ENCODE results near the gene NCAN.

Gene NCAN

DNA sequence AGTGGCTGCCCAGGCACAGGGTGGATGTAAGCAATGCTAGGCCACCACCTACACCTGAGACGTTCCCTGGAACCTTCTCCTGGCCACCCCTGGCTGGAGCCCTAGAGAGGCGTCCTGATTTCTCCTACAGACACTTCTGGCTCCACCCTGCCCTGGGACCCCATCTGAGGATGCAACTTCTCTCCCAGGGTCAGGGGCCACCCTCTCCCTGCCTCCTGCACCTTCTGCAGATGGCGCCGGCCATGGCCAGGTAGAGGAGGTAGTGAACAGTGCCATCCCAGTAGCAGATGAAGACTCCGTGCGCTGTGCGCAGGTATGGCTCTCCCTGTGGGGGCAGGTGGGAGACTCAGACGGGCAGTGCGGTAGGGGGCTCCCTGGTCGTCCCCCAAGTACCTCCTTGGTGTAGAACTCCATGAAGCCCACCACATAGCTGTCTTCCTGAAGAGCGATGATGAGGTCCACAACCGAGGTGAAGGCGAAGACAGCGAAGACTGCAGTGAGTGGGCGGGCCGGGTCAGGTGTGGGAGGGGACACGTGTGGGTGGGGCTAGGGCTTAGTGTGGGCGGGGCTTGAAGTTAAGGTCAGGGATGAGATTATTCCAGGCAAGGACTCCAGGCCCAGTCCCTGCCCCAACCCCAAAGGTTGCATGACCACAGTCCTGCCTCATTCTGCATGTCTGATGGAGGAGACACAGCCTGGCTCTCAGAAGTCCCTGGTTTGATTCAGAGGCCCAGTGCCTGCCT lies 58.4 kb downstream of the NCAN start:
- TF ChIP-seq, protein P1, sequence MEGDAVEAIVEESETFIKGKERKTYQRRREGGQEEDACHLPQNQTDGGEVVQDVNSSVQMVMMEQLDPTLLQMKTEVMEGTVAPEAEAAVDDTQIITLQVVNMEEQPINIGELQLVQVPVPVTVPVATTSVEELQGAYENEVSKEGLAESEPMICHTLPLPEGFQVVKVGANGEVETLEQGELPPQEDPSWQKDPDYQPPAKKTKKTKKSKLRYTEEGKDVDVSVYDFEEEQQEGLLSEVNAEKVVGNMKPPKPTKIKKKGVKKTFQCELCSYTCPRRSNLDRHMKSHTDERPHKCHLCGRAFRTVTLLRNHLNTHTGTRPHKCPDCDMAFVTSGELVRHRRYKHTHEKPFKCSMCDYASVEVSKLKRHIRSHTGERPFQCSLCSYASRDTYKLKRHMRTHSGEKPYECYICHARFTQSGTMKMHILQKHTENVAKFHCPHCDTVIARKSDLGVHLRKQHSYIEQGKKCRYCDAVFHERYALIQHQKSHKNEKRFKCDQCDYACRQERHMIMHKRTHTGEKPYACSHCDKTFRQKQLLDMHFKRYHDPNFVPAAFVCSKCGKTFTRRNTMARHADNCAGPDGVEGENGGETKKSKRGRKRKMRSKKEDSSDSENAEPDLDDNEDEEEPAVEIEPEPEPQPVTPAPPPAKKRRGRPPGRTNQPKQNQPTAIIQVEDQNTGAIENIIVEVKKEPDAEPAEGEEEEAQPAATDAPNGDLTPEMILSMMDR (IDR thresholded peaks at IDR 0.05; ENCODE audit: control insufficient read depth, extremely low read depth, insufficient read depth) = no peak
- no peak for DNase-seq (ENCODE audit: low read depth)
- H3K4me3 ChIP-seq (ENCODE audit: low read depth, low read length) = no peak overlapping the region

DNA sequence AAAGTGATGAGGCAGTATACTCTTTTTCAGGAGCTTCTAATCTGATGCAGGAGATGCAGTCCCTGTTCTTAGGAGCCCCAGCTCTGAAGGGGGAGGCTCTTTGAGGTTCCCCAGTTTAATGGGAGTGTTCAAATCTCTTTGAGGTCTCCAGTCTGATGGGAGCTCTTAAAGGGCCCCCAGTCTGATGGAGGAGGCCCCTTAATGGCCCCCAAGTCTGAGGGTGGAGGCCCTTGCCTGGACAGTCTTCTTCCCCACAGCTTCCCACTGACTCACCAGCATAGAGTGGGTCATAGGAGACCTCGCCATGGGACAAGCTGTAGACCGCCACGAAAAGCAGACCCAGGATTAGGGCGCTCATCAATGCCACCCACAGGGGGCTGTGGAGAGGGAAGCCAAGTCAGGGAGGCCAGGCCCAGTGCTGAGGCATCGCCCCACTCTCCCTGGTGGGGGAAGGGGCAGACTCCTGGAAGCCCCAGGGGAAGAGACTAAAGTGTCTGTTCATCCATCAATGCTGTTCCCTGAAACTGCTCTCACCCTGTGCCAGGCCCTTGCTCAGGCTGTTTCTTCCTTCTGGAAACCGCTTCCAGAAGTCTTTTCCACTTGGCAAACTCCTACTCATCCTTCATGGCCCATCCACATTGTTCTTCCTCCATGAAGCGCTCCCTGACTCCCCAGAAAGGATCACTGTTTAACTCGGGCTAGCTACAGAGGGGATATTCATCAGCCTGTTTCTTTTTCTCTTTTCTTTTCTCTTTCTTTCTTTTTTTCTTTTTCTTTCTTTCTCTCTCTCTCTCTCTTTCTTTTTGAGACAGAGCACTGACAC lies 59.2 kb downstream of the NCAN start:
- no peak for DNase-seq (ENCODE audit: low read depth)
- no peak overlapping the region for H3K4me3 ChIP-seq (ENCODE audit: low read depth, low read length)
- TF ChIP-seq, protein P1 (IDR thresholded peaks at IDR 0.05; ENCODE audit: control insufficient read depth, extremely low read depth, insufficient read depth) = no peak

DNA sequence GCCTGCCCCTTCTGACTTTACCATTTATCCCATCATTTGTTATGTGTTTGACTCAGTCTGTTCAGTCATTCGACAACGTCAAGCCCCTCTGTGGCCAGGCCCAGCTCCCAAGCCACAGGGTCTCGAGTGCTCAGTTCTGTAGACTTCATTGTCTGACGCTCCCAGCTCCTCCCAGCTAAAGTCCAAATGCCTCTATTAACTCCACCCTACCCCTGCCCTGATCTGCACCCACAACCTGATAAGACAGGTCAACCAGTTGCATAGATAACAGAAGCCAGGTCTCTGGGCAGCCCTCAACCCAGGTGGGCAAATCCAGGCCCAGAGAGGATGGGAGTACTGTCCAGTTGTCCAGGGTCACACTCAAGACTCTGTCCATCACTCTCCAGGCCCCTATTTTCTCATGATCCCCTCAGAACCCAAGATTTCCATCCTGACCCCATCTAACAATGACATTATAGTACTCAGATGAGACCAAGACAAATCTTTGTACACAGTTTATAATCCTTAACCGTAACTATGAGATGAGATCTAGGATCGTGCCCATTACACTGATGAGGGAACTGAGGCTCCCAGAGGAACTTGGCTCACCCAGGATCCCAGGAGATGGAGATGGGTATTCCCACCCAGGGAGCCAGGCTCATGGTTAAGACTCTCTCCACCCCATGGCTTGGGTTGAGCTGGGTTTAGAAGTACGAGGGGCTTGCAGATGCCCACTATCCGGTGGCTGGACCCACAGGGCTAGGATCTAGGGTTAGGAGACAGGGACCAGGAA lies 60.3 kb downstream of the NCAN start:
- DNase-seq (ENCODE audit: low read depth) = no peak
- TF ChIP-seq, protein P1 (IDR thresholded peaks at IDR 0.05; ENCODE audit: control insufficient read depth, extremely low read depth, insufficient read depth) = no peak
- no peak overlapping the region for H3K4me3 ChIP-seq (ENCODE audit: low read depth, low read length)

DNA sequence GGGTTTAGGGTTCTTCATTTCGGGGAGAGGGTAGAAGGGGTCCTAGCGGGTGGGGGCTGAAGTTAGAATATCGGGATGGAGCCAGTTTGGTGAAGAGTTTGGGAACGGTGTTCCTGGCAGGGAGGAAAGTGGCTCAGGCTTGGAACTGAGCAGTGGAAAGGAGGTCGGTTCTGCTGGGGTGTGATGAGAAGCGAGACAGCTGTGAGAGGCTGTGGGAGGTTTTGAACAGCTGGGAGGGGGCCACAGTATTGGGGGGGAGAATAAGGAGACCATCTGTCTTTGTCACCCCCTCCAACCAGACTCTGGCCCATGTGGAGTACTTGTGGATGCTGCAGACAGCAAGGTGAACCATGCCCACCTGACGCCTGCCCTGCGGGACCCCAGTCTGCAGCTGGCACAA lies 62.4 kb downstream of the NCAN start:
- TF ChIP-seq, protein P1 (IDR thresholded peaks at IDR 0.05; ENCODE audit: control insufficient read depth, extremely low read depth, insufficient read depth) = no peak
- no peak overlapping the region for H3K4me3 ChIP-seq (ENCODE audit: low read depth, low read length)
- DNase-seq (ENCODE audit: low read depth) = no peak

DNA sequence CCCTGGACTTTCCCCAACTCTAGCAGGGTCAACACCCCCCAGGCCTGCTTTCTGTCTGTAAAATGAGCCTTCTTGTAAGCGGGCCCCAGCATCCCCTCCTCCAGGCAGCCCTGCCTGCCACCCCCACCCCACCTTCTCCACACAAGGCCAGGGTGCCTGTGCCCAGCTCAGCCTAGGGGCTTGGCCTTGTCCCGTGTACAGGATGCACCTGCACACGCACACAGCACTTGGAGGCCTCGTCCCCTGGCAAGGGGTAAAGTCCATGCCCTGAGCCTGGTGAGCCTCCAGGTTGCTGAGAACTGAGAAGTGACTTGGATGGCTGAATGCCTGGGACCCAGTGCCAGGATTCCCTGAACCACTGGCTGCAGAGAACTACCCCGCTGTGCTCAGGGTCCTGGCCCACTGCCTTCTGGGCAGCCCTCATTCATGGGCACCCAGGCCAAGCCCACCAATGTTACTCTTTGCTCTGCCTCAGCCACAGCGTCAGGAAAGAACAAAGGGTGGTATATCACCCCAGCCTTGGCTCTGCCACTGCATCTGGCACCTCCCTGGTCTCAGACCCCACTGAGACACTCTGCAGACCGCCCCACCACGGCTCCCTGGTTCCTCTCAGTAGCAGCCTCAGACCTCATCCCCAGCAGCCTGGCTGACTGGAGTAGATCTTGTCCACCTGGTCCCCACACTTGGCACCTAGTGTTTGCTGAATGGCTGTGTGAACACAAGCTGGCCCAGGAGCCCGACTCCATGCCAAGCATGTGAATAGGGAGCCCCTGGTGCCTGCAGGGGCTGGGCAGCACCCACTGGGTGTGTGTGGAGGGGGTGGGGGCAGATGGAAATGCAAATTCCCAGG lies 63.2 kb downstream of the NCAN start:
- DNase-seq (ENCODE audit: low read depth) = no peak
- no peak overlapping the region for H3K4me3 ChIP-seq (ENCODE audit: low read depth, low read length)
- TF ChIP-seq, protein P1 (IDR thresholded peaks at IDR 0.05; ENCODE audit: control insufficient read depth, extremely low read depth, insufficient read depth) = no peak

DNA sequence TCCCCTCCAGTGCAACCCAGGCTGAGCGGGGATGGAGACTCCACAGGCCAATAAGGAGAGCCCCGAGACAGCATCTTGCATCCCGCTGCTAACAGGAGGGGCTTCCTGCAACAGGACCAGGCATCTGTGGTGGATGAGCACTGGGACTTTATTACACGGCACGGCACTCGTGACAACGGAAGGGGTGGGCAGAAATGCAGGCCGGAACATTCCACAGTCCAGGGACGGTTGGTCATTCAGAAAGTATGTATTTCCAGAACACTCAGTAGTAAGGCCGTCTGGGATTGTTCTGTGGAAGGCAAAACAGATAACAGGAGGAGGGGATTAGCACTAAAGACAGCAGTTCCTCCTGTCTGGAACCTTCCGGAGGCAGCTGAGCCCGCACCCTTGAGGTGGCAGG lies 64.6 kb downstream of the NCAN start:
- TF ChIP-seq, protein P1 (IDR thresholded peaks at IDR 0.05; ENCODE audit: control insufficient read depth, extremely low read depth, insufficient read depth) = no peak
- no peak for DNase-seq (ENCODE audit: low read depth)
- H3K4me3 ChIP-seq (ENCODE audit: low read depth, low read length) = no peak overlapping the region

Measured in LNCaP clone FGC (cell line).